GM21515 (cell line): ENCODE data around the gene AKT1S1.
"Not testable (repeated sequence)": the region's sequence is repeated elsewhere in the genome, so short reads cannot be mapped to it uniquely, and the experiment has no call there.

ENCODE experiments used
- ATAC-seq: cut with Tn5 transposase; IDR thresholded peaks from one replicate; pipeline ENCODE4 v1.9.1; 2021; ENCODE audit not compliant: unreplicated experiment

The AKT1S1 gene

DNA sequence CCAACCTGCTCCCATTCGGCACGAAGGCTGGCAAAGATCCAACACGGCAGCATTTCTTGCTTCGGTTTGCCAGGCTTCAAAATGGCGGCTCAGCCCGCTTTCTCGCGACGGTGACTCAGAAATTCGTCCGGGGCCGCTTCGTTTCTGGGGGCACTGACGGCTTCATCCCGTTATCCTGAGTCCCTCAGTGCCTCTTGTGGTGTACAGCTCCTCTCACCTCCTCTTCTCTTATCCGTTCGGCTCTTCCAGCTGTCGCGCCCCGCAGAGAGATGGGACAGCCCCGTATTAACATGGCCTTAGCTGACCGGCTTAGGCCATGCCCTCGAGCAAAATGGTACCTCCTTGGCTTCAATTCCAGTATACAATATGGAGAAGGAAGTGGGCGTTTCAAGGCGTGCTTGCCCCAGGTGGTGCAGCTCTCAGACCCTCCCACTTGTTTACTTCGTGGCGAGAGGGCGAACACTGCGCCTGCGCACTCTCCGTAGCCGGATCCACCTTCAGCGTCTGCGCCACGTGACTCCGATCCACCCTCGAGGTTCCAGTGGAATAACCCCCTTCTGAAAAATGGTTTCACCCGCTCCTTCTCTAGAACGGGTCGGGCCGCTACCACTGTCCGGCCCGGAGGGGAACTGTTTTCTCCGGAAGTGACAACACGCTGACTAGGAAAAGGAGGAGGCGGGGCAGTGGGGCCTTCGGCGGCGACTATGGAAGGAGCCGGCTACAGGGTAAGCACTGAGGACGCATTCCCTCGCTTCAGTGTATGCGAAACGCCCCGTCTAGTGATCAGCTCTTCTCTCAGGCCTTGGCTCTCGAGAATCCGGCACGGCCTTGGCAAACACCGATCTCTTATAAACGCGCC is at the start of gene AKT1S1, which contains the start of gene TBC1D17:
AKT1S1 (minus strand) TSS at position 336 of the 859 bp plus-strand sequence. CDS start 4,060 bp downstream, outside the sequence.
TBC1D17 (plus strand) TSS at position 683 of the 859 bp plus-strand sequence; CDS start at position 705, 22 bp downstream.
- ATAC-seq: peak; percentile 53

DNA sequence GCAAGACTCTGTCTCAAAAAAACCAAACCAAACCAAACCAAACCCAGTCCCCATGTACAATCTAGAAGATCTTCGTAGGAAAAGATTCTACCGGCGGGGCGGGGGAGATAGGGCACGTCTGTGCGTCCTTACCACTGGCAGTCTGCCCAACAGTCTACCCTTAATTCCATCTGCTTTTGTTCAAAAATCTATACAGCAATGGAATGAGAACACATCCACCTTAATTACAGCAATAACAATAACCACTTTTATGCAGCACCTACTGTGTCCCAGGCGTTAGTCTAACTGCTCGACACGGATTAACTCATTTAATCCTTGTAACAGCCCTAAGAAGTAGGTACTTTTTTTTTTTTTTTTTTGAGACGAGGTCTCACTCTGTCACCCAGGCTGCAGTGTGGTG is 49.4 kb upstream of the AKT1S1 start:
- no peak for ATAC-seq

DNA sequence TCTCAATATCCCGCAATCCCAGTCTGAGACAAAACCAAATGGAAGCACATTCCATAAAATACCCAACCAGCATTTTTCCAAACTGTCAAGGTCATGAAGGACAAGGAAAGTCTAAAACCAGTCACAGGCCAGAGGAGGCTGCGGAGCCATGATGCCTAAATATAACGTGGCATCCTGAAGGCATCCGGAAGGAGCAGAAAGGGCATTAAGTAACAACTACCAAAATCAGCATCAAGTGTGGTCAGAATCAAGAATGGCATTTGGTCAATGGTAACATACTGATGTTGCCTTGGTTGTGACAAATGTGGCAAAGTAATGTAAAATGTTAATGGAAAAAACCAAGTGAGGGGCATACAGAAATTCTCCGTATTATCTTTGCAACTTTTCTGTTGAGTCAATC is 48.3 kb upstream of the AKT1S1 start:
- no peak for ATAC-seq

DNA sequence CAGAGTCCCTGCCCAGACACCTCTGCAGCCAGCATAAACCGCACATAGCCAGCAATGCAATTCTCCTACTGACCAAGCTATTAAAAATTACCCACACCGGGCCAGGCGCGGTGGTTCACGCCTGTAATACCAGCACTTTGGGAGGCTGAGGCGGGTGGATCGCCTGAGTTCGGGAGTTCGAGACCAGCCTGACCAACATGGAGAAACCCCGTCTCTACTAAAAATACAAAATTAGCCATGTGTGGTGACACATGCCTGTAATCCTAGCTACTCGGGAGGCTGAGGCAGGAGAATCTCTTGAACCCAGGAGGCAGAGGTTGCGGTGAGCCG is 47.7 kb upstream of the AKT1S1 start:
- not testable (repeated sequence) for ATAC-seq

DNA sequence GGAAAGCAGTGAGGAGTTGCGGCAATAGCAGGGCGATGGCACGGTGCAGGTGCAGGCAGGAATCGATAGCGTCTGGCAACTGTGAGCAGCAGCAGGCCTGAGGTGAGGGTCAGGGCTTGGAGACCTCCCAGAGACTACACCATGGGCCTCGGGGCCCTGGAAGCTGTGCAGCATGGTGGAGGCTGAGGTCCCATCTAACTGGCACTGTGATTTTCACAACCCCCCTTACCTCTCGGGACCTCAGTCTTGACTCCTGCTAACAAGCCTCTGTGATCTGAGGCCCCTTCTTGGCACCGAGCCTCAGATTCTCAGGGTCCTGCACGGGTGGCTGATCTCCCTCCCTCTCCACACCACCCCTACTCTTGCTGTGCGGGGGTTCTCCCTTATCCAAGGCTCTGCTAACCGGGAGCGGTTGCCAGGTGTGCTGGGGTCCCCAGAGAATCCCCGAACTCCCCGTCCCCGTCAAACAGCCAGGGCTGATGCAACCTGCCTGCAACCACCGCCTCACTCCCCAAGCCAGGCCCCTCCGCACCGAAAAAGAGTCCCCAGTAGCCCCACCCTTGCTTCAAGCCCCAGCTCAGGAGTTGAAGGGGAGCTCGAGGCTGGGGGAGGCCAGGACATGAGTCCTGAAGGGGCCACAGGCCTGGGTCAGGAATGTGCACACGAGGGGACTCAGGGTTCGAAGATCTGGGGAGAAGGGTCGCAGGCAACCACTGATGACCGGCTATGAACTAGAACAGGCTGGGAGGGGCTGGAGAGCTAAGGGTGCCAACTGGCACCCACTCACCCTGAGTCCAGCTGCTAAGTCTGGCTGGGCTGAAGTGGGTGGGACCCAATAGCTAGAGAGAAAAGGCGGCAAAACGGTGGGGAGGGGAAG is 47.1 kb upstream of the AKT1S1 start:
- no peak for ATAC-seq

DNA sequence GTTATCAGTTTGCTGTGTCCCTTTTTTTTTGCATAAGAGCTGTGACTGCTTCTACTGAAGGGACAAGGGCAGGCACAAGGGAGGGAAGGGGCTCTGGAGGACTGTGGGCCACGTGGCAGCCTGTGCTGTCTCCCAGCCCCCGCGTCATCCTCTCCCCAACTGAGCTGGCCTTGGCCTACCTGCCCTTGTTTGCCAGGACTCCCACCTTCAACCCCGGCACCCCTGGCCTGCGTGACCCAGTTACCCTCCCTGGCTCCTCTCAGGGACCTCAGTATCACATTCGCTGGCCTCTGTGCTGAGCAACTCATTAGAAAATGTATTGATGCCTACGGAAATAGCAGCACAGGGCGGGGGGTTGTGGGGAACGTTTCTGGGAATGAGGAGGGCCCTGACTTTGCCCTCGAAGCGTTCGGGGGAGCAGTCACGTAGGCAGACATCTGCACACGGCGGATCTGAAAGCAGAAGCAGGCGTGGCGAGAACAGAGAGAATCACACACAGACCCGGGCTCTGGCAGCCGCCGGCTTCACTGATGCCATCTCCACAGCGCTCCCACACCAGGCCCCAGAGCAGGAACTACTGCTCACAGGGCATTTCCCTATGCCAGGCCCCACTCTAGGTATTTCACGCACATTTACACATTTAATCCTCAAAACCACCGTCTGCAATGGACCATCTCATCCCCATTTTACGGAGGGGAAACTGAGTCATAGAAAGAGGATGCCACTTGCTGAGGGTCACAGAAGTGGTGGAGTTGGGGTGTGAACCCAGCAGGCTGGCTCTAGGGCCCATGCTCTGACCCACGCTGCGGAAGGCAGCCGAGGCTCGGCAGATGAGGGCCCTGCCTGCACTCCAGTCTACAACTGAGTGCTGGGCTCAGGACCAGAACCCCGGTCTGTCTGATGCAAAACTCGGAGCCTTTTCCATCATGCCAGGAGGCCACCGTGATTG is 46.2 kb upstream of the AKT1S1 start:
- no peak for ATAC-seq

DNA sequence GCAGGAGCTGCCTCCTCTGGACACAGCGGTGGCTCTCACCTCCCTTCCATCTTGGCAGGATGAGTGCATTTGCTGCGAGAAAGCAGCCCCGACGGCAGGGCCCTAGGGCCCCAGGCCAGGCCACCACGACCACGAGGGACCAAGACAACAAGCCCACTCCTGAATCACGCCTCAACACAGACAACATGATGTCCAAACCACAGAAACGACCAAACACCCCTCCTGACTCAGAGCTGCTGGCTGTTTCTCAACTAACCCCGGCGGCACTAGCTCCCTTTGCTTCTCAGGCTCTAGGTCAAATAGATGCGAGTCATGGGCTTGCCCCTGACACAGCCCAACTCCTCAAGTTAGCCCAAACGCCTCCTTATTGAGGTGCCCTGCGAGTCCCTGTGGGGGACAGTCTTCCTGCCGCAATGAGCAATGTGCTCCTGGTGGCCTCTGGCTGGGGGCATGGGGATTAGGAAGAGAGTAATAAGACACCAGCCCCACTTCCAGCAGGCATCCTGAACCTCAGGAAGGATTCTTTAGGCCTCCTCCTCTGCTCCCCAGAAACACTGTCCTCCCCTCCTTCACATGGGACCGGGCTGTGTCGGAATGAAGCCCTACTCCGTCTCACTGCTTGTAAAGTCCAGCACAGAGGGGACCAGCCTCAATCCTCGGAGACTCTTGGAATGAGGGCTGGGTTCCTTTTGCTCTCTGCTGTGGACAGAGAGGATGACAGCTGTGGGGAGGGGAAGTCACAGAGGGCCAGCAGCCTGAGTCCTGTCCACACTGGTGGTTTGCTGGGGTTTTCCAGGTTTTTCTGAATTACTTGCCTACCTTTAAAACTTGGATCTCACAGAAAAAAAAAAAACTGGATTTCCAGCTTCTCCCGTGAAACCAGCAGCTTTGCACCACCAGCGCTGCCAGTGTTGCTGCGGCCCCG is 45.0 kb upstream of the AKT1S1 start:
- ATAC-seq: no peak

DNA sequence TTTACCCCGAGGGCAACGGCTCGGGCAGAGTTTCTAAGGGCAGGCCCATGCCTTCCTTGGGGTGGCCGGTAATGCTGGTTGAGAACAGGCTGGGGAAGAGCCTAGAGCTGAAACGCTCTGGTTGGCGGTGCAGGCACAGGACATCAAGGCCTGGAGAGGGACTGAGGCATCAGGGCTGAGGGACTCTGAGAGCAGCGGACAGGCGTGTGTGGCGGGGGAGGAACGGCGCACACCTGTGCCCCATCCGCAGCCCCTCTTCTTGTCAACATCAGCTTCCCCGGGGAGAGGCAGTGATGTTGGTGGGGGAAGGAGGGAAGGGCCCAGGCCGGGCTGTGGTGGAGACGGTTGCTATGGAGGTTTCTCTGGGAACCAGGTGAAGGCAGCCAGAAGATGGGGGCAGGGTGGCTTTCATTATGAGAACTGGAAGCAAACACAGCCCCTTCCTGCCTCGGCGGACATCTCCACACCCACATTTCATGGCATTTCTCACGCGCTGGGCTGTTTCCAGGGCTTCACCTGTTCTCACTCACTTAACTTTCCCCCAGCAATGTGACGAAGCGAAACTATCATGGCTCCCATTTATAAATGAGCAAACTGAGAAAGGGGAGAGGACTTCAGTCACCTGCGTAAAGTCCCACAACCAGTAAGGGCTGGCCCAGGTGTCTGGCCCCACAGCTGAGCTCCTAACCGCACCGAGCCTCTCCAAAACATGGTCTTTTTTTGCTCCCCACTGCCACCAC is 43.6 kb upstream of the AKT1S1 start:
- ATAC-seq: no peak

DNA sequence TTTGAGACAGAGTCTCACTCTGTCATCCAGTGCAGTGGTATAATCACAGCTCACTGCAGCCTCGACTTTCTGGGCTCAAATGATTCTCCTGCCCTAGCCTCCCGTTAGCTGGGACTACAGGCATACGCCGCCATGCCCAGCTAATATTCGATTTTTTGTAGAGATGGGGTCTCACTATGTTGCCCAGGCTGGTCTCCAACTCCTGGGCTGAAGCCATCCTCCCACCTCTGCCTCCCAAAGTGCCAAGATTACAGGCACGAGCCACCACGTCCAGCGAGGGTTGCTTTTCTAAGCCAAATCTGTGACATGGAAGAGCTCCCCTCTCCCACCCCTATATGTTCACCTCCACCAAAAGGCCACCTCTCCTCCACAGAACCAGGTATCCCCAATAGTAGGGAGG is 40.9 kb upstream of the AKT1S1 start:
- no peak for ATAC-seq

DNA sequence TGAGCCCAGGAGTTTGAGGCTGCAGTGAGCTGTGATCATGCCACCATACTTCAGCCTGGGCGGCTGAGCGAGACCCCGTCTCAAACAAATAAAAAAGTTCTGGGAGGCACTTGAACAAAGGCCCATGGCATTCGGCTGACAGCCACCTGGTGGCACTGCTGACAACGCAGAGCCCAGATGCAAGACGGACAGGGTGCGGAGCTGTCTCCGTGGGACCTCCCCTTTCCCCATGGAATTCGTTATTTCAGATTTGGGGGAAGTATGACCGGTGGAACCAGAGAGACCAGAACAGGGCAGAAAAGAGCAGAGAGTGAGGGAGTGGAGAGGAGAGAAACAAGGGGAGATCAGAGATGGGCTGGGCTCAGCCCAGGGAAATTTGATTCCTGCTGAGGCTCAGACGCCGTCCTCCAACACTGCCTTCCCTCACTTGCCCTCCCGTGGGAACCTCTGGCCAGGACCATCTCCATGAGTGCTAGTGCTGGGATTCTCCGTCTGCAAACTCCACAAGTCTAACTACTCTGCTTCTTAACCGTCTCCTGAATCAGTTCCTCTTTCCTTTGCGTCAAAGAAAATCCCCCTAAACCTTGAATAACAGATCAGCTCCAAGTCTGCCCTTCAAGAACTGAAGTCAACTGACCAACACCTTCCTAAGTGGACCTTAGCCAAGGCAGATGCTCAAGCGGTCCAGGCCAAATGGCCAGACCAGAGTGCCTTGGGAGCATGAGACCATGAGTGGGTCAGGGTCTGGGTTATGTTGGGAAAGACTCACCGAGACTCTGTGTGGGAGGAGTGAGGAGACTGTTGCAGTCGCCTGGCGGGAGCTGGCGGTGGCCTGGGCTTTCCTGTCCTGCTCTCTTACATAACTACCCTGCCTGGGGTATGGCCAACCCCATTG is 39.9 kb upstream of the AKT1S1 start:
- no peak for ATAC-seq

DNA sequence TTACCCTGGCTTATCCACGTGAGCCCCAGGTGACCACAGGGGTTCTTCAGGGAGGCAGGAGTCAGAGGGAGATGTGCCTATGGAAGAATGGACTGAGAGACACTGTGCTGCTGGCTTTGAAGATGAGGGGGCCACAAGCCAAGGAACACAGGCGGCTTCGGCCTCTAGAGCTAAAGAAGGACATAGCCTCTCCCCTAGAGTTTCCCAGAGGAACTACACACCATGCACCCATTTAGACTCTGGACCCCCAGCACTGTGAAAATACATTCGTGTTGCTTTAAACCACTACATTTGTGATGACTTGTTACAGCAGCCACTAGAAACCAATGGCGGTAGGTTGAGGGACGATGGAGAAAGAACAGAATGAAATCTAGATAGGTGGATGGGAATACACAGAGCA is 38.1 kb upstream of the AKT1S1 start:
- ATAC-seq: no peak

DNA sequence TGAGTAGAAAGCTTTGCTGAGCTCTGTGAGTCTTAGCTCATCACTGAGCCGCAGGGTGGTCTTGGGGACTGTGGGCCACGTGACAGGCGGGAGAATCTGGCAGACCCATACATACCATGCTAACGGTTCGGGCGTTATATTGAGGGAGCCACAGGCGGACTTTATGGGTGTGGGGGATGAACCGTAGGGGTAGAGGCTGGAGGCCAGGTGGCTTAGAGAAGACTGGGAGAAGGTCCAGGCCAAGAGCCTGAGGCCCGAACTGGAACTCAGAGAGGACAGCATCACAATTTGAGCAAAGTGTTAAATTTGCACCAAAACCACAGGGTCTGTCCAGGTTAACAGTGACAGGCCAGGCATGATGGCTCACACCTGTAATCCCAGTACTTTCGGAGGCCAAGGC is 36.6 kb upstream of the AKT1S1 start:
- ATAC-seq: no peak

DNA sequence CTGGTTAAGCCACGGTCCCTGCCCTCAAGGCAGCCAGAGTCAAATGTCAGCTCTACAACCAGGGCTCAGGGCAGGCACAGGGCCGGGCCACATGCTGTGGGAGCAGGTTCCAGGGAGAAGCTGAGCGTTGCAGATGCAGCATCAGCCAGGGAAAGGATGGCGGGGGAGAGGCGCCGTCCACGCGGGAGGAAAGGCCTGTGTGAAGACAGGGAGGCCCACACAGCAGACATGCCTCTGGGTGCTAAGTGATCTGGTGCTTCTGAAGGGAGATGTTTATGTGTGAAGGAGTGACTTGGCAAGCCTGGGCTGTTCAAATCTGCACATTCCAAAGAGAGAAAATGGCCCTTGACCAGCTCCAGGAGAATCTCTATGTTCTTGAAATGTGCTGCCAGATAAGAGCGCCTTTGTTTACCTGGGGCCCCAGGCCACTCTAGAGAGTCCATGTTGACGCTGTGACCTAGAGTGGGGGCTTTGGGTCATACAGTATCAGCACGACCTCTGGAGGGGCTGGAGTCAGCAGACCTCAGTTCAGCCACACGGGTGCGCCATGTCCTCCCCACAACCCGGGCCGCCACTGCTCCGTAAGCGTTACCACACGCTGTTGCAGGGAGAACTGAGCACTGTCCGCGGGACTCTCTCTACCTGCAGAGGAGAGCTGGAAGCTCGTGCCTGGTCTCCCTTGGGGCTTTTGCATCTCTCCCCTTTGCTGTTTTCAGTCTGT is 36.0 kb upstream of the AKT1S1 start:
- ATAC-seq: no peak

DNA sequence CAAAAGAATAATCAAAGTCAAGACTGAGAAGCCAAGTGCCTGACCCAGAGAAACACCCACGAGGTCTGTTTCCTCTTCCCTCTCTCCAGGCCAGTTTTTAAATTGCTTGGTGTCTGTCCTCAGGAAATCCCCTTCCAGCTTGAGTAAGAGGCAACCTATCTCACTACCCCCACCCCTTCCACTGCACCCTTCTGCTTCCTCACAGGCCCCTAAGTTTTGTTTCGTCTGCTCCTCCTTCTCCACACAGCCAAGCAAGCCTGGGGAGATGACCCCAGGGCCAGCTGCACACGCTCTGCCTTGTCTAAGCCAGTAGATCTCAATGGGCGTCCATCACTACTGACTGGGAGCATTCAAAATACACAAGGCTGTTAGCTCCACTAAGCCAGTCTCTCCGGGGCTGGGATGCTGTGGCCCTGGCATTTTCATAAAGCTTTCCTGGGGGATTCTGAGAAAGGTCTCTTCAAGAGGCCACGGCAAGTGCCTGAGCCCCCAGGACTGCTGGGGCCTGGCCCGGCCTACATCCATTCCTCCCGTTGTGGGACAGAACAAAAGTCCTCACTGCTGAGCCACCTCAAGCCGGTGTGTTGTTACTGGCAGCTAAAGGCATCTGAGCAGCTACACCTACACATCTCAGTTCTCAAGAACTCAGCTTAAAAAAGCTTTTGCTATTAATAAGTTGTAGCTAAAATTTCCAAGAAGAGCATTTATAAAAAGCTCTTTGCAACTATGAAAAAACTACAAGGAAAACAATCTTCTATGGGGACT is 34.4 kb upstream of the AKT1S1 start:
- ATAC-seq: no peak

DNA sequence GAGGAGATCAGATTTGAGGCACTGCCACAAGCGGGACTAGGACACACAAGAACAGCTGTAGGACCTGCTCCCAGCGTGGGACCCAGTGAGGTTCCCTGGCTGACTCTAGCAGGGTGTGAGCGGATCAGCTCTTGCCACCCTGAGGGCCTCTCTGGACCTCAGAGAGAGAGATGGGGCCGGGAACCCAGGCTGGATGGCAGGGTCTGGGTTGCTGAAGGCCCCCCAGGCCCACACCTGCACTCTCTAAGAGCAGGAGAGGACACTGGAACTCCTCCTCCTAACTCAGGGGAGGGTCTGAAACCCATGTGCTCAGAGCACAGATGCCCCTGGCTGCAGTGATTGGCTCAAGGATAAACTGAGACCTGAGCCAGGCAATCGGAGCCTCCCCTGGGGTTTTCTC is 33.0 kb upstream of the AKT1S1 start:
- no peak for ATAC-seq

DNA sequence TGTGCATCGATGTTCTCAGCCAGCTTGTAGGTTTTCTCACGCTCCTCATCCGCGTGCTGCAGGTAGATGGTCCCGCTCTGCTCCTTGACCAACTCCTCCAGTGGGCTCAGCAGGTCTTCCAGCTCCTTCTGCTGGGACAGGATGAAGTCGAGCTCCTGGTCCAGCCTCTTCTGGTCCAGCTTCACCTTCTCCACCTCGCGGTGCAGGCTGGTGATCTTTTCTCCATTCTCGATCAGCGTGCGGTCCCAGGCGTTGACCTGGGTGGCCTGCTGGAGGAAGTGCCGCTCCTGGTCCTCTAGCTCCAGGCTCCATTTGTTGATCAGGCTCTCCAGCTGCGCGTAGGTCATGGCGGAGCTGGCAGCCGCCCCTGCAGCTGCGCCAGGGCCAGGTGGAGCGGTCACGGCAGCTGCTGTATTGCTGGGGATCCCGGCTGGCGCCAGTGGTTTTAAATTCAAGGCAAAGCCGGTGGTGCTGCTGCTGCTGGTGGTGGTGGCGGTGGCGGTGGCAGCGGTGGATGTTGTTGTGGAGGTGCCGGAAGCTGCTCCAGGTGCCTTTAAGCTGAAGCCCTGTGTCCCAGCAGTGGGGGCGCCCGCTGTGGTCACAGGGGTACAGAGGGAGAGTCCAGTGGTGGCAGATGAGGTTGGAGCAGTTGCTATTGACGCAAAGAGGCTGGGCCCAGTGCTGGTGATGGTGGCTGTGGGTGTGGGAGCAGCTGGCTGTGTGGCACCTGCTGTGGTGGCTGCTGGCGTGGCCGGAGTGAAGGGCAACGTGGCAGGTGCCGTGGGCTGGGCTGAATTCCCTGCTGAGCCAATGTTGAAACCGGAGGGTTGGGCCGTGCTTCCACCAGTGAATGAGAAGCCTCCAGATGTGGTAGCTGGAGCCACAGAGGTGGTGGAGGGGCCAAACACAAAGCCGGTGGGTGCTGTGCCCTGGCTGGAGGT is 31.6 kb upstream of the AKT1S1 start:
- no peak for ATAC-seq
